DND-41 (cell line): Measurements from ENCODE around the gene GTSF1L.

Source experiments
- ATAC-seq: fragments of 200-7000 bp; cut with Tn5 transposase; 3 replicates; pipeline ENCODE4 v1.9.1; 2021; ENCODE audit warnings: low read depth; ENCODE audit not compliant: insufficient read depth
- DNase-seq: peaks from one replicate; pipeline ENCODE4 v3.0.0-alpha.2; 2020
- H2AFZ ChIP-seq: 2 replicates; pipeline ENCODE4 v1.6.0; 2012; ENCODE audit warnings: low read depth, low read length
- H3K27ac ChIP-seq: 2 replicates; pipeline ENCODE4 v1.5.1; 2012; ENCODE audit warnings: low read length, inconsistent platforms
- H3K27me3 ChIP-seq: fragments of 200-600 bp; sonication (generic); 2 replicates; pipeline ENCODE4 v1.6.0; 2012; ENCODE audit warnings: low read length, mild to moderate bottlenecking, inconsistent platforms; ENCODE audit not compliant: insufficient read depth, poor library complexity
- H3K36me3 ChIP-seq: 2 replicates; pipeline ENCODE4 v1.5.1; 2012; ENCODE audit warnings: low read length, inconsistent platforms; ENCODE audit not compliant: insufficient read depth
- H3K4me1 ChIP-seq: 2 replicates; pipeline ENCODE4 v1.5.1; 2012; ENCODE audit warnings: mild to moderate bottlenecking, low read length; ENCODE audit not compliant: insufficient read depth
- H3K4me2 ChIP-seq: 2 replicates; pipeline ENCODE4 v1.6.0; 2012; ENCODE audit warnings: mild to moderate bottlenecking, moderate library complexity, low read length, inconsistent platforms; ENCODE audit not compliant: insufficient read depth
- H3K4me3 ChIP-seq, 2 experiments: fragments of 200-600 bp in 1 of 2; shearing (Covaris generic) in 1 of 2; 2 replicates each; pipeline ENCODE4 v1.5.1; 2012 to 2016; ENCODE audit warnings: inconsistent platforms in 2 of 2, low read length in 2 of 2, mild to moderate bottlenecking in 2 of 2, low read depth in 1 of 2, moderate library complexity in 1 of 2
- H3K79me2 ChIP-seq: 2 replicates; pipeline ENCODE4 v1.6.0; 2012; ENCODE audit warnings: low read length, inconsistent platforms; ENCODE audit not compliant: insufficient read depth
- H3K9ac ChIP-seq: 2 replicates; pipeline ENCODE4 v1.6.0; 2012; ENCODE audit warnings: low read depth, mild to moderate bottlenecking, inconsistent platforms, low read length, moderate library complexity
- H3K9me3 ChIP-seq: 2 replicates; pipeline ENCODE4 v1.5.1; 2012; ENCODE audit warnings: low read length, moderate library complexity, mild to moderate bottlenecking, inconsistent platforms; ENCODE audit not compliant: insufficient read depth, severe bottlenecking
- H4K20me1 ChIP-seq: 2 replicates; pipeline ENCODE4 v1.6.0; 2012; ENCODE audit warnings: low read length; ENCODE audit not compliant: insufficient read depth
- EZH2 ChIP-seq: IDR thresholded peaks from 3 replicates; pipeline ENCODE4 v1.6.1; 2012; ENCODE audit warnings: borderline replicate concordance, low read depth, mild to moderate bottlenecking, moderate library complexity, low read length, inconsistent platforms; ENCODE audit not compliant: severe bottlenecking
- TF ChIP-seq, protein P1 (sequence below): IDR thresholded peaks from 2 replicates; pipeline ENCODE4 v1.5.1; 2012; ENCODE audit warnings: borderline replicate concordance, low read length, moderate library complexity, mild to moderate bottlenecking; ENCODE audit not compliant: poor library complexity, severe bottlenecking; ENCODE audit errors: extremely low read depth

Gene GTSF1L

DNA sequence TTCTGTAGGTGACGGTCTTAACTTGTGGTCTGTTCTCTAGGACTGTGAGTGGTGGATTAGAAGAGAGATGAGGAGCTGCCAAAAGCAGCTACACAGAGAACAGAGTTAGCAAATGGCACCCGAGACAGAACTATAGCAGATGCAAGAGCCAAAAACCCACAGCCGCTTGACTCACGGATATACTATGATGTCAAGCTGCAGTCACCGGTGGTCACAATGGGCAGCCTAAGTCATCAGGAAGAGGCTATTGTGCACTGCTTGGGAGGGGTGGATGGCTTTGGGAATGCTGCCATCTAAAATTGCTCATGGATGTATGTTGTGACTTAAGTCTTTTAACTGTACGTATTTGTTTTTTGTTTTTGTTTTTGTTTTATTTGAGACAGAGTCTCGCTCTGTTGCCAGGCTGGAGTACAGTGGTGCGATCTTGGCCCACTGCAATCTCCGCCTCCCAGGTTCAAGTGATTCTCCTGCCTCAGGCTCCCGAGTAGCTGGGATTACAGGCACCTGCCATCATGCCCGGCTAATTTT lies at the start of gene GTSF1L:
Gene GTSF1L (minus strand): TSS at position 192 of the 528 bp plus-strand sequence. CDS start 308 bp downstream, outside the sequence.
- no peak within 1 kb of the TSS for H2AFZ ChIP-seq
- H3K27ac ChIP-seq, result no peak within 1 kb of the TSS
- no peak within 1 kb of the TSS for H3K9ac ChIP-seq
- no peaks in the 10 kb centered on the region for H3K9me3 ChIP-seq
- DNase-seq (no peak), ATAC-seq (no peak)
- TF ChIP-seq, protein P1, sequence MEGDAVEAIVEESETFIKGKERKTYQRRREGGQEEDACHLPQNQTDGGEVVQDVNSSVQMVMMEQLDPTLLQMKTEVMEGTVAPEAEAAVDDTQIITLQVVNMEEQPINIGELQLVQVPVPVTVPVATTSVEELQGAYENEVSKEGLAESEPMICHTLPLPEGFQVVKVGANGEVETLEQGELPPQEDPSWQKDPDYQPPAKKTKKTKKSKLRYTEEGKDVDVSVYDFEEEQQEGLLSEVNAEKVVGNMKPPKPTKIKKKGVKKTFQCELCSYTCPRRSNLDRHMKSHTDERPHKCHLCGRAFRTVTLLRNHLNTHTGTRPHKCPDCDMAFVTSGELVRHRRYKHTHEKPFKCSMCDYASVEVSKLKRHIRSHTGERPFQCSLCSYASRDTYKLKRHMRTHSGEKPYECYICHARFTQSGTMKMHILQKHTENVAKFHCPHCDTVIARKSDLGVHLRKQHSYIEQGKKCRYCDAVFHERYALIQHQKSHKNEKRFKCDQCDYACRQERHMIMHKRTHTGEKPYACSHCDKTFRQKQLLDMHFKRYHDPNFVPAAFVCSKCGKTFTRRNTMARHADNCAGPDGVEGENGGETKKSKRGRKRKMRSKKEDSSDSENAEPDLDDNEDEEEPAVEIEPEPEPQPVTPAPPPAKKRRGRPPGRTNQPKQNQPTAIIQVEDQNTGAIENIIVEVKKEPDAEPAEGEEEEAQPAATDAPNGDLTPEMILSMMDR, result no peak
- no peak for TF ChIP-seq EZH2
- no peak within 1 kb of the TSS for H3K4me2 ChIP-seq
- no peaks in the 10 kb centered on the region for H3K36me3 ChIP-seq
- H3K4me3 ChIP-seq, result no peak within 1 kb of the TSS
- no peaks in the 10 kb centered on the region for H3K4me1 ChIP-seq
- H3K79me2 ChIP-seq, result no peaks in the 10 kb centered on the region
- no peaks in the 10 kb centered on the region for H4K20me1 ChIP-seq
- peaks cover 4% of the 10 kb centered on the region for H3K27me3 ChIP-seq

DNA sequence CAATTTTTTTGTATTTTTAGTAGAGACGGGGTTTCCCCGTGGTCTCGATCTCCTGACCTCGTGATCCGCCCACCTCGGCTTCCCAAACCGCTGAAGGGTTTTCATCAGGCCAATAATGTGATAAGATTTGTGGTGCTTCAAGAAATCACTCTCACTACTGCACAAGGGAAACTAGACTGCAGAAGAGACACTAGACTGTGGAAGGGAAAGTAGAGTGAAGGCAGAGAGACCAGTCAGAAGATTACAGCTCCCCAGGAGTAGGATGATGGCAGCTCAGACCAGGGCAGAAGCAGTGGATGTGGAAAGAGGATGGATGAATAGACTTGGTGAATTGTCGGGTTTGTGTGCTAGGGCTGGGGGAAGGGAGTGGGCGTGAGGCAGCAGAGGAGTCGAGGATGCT lies 48.0 kb upstream of the GTSF1L start:
- DNase-seq (no peak), ATAC-seq (no peak)
- no peak overlapping the region for H3K4me3 ChIP-seq
- peaks cover 5% of the 10 kb centered on the region for H3K27me3 ChIP-seq
- no peaks in the 10 kb centered on the region for H3K36me3 ChIP-seq
- TF ChIP-seq, protein P1, result no peak
- no peak for TF ChIP-seq EZH2
- no peak overlapping the region for H3K27ac ChIP-seq
- no peaks in the 10 kb centered on the region for H4K20me1 ChIP-seq
- no peaks in the 10 kb centered on the region for H3K9me3 ChIP-seq
- no peaks in the 10 kb centered on the region for H3K79me2 ChIP-seq
- no peak overlapping the region for H3K9ac ChIP-seq
- H3K4me2 ChIP-seq, result no peak overlapping the region
- no peaks in the 10 kb centered on the region for H3K4me1 ChIP-seq
- H2AFZ ChIP-seq, result no peak overlapping the region

DNA sequence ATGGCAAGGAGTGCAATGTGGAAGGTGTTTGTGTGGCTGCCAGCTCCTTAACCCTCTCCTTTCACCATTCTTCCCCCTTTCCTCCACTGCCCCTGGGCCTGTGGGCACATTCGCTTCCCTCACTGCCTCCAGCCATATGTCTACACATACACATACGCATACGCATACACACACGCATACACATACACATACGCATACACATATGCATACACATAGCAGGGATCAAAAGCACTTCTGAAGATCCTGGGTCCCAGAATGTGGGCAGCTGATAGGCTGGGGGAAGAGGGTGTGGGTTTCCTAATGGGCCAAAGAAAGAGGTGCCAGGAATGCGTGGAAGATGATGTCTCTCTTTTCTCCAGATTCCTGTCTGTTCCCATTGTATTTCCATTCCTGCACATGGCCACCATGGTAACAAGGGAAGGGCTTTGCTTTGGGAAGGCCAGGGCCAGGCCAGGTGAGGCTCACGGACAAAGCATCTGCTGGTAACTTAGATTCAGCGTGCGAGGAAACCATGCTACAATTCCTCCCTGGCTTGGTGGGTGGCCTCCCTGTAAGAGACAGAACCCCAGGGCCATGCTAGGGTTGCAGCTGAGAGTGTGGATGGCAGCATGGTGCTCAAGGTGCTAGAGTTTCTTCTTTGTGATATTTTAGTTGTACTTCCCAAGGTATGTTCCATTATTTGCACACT lies 44.8 kb upstream of the GTSF1L start:
- Histone ChIP-seq H3K36me3 (no peaks in the 10 kb centered on the region), H3K4me3 (no peak overlapping the region), H3K4me1 (no peaks in the 10 kb centered on the region), H3K27me3 (peaks cover 10% of the 10 kb centered on the region), H4K20me1 (no peaks in the 10 kb centered on the region), H3K79me2 (no peaks in the 10 kb centered on the region), H3K27ac (no peak overlapping the region), H3K9me3 (no peaks in the 10 kb centered on the region), H2AFZ (no peak overlapping the region), H3K9ac (no peak overlapping the region), H3K4me2 (no peak overlapping the region)
- ATAC-seq (no peak), DNase-seq (no peak)
- TF ChIP-seq, protein P1, result no peak
- no peak for TF ChIP-seq EZH2
